GM23338 (cell line): ENCODE results near the gene SNCA.

ENCODE experiments used
- CREB1 ChIP-seq: fragments of 250-450 bp; sonication (Bioruptor Pico); IDR thresholded peaks from 2 replicates; pipeline ENCODE4 v1.5.0; 2020; ENCODE audit warnings: low read depth, mild to moderate bottlenecking, moderate library complexity
- CTCF ChIP-seq, 2 experiments: fragments of 200-600 bp in 1 of 2; sonication (generic) in 1 of 2; conservative IDR thresholded peaks; 2 replicates each; pipeline versions ENCODE4 v1.5.1 to v1.6.1; 2016 to 2017; ENCODE audit warnings: antibody characterized with exemption in 2 of 2, low read depth in 2 of 2, mild to moderate bottlenecking in 2 of 2, moderate library complexity in 1 of 2
- ETS1 ChIP-seq: IDR thresholded peaks from 2 replicates; pipeline ENCODE4 v1.6.1; 2016; ENCODE audit warnings: antibody characterized with exemption
- EZH2 ChIP-seq: fragments of 200-600 bp; sonication (generic); IDR thresholded peaks from one replicate; pipeline ENCODE4 v1.8.0; 2017; ENCODE audit warnings: antibody characterized with exemption, mild to moderate bottlenecking, low read depth; ENCODE audit not compliant: unreplicated experiment
- EZH2phosphoT487 ChIP-seq: fragments of 200-600 bp; sonication (generic); IDR thresholded peaks from one replicate; pipeline ENCODE4 v1.8.1; 2018; ENCODE audit warnings: antibody characterized with exemption; ENCODE audit not compliant: unreplicated experiment
- JUNB ChIP-seq: IDR thresholded peaks from one replicate; pipeline ENCODE4 v1.6.1; 2016; ENCODE audit warnings: antibody characterized with exemption; ENCODE audit not compliant: unreplicated experiment
- NANOG ChIP-seq: IDR thresholded peaks from 2 replicates; pipeline ENCODE4 v1.6.1; 2016; ENCODE audit warnings: antibody characterized with exemption, borderline replicate concordance
- POLR2AphosphoS5 ChIP-seq: IDR thresholded peaks from 2 replicates; pipeline ENCODE4 v1.6.1; 2016; ENCODE audit warnings: antibody characterized with exemption, low read depth
- REST ChIP-seq: IDR thresholded peaks from one replicate; pipeline ENCODE4 v1.6.1; 2018; ENCODE audit warnings: antibody characterized with exemption; ENCODE audit not compliant: unreplicated experiment
- STAT1 ChIP-seq: IDR thresholded peaks from one replicate; pipeline ENCODE4 v1.6.1; 2016; ENCODE audit warnings: antibody characterized with exemption; ENCODE audit not compliant: unreplicated experiment
- ZNF331 ChIP-seq: fragments of 250-450 bp; sonication (Bioruptor Pico); IDR thresholded peaks from 2 replicates; pipeline ENCODE4 v1.5.0; 2020; ENCODE audit warnings: low read depth, mild to moderate bottlenecking, moderate library complexity

GRCh38 chr4:89745708-89746107 lies 91.3 kb downstream of the SNCA start:
- no peak for TF ChIP-seq CTCF (conservative IDR thresholded peaks at IDR 0.05; ENCODE audit: low read depth in 2 of 2)
- TF ChIP-seq REST = no peak
- TF ChIP-seq POLR2AphosphoS5 = no peak
- no peak for TF ChIP-seq EZH2phosphoT487
- TF ChIP-seq EZH2 = no peak
- no peak for TF ChIP-seq CREB1 (CRISPR knock-in tag)
- TF ChIP-seq STAT1 = no peak
- no peak for TF ChIP-seq NANOG
- TF ChIP-seq JUNB = no peak
- no peak for TF ChIP-seq ZNF331 (CRISPR knock-in tag)
- TF ChIP-seq ETS1 = no peak
